Muscle of arm (tissue), 12 donors: ENCODE measurements around the gene SLC2A13. TPM values are rescaled to one million over a fixed set of nuclear protein-coding genes. Genes with fewer than 3 reads are reported as not detected.
"Not testable (repeated sequence)": the region's sequence is repeated elsewhere in the genome, so short reads cannot be mapped to it uniquely, and the experiment has no call there.

Source experiments
- DNase-seq: peaks from one replicate; pipeline ENCODE4 v3.0.0-alpha.2; 2013
- polyA plus RNA-seq, 12 donors: library from polyadenylated mRNA; unstranded; fragments of 120-200 nt; gene quantifications; one replicate each; pipeline ENCODE4 v1.2.1, GENCODE V29; 2013; ENCODE audit not compliant: insufficient read length in 12 of 12

SLC2A13 gene
- polyA plus RNA-seq, 12 donors: 3.6 to 7.6 (median 4.5) TPM; not detected in 1

GRCh38 chr12:40106655-40107054, 774 bp upstream of the SLC2A13 start:
- DNase-seq: no peak

DNA sequence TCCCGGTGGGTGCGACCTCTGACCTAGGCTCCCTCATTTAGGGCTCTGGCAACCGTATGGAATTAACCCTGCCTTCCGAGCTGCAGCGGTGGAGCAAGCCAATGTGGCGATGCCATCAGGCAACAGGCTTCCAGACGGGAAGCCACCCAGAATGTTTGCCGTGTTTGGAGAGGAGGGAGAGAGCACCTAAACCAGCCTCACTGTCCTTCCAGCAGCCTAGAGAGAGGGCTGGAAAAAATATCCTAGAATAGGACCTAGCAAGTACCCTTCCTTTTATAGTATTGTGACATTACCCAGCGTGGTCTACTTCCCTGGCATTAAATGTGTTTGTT, 287 bp upstream of the SLC2A13 start:
- no peak for DNase-seq

DNA sequence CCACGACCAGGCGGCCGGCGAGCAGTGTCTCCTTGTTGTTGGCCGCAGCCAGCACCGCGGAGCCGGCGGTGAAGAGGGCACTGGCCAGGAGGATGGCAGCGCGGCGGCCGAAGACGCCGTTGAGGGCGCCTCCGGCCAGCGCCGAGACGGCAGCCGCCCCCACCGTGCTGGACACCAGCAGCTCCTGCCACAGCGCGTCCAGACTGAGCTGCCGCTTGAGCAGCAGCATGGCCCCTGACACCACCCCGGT, 691 bp downstream of the SLC2A13 start:
- no peak for DNase-seq

DNA sequence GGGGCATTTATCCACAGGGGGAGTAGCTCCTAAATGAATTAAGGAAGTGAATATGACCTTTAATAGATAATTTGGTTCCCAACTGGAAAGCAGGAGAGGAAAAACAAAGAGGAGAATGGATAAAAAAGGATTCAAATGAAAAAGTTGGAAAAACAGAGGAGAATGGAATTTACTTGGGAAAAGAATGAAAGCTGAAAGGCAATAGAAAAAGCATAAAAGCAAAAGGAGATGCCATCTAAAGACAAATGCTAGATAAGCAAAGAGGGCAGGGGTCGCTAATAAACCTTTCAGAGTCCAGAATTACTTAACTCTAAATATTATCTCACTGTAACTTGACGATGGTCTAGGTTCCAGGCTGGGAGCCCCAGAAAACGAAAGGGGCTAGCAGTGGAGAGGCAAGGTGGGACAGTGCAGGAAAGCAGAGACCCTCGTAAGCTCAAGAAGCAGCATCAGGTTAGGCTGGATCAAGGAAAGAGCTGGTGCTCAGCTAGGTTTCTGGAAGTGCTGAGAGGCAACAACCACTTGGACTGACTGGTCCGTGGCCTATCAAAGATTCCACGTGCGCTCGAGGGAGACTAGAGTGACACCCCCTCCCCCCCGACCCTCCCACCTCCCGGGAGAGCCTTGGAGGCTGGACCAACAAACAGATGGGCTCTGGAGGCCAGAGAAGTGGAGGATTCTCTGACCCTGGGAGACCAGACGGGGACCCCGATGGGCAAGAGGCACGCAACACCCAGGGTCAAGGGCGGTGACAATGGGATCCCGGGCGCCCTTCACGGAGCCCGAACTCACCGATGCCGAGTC, 1.2 kb downstream of the SLC2A13 start:
- peak; percentile 11 for DNase-seq

DNA sequence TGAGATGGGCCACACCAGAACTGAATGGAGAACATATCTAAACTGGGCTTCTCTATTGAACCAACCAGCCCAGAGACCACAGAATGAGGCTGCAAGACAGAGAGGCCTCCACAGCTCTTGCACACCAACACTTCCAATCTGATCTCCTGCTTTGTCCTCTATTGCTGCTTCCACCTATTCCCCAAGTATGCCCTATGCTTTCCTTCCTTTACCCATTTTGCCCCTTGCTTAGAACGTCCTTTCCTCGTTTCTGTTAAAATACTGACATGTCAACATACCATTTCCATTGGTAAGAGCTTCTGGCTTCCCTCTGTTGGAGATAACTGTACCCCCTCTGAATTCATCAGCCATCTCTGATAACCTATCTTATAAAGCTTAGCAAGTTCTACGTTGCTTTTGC, 2.8 kb downstream of the SLC2A13 start:
- DNase-seq: no peak

- DNase-seq: no peak
Observed at GRCh38 chr12:40101747-40102146, 4.1 kb downstream of the SLC2A13 start.

DNA sequence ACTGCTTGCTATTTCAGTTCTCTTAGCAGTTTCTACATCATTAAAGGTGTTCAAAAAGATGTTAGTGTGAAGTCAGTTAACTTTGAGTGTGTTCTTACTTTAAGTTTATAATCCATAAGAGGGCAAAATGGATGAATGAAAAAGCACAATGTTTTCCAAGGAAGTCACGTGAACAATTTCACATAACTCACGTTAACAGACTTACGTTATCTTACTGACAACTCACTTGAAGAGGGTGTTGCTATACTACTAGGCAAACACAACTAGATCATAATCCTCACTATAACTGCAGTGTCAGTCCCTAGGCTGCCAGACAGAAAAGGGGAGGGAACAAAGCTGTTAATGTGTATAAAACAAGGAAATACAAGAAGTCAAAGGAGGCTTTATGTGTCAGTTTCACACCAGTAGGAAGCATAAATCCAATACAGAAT, 6.4 kb downstream of the SLC2A13 start:
- no peak for DNase-seq

GRCh38 chr12:40098406-40099145, 7.3 kb downstream of the SLC2A13 start:
- no peak for DNase-seq

DNA sequence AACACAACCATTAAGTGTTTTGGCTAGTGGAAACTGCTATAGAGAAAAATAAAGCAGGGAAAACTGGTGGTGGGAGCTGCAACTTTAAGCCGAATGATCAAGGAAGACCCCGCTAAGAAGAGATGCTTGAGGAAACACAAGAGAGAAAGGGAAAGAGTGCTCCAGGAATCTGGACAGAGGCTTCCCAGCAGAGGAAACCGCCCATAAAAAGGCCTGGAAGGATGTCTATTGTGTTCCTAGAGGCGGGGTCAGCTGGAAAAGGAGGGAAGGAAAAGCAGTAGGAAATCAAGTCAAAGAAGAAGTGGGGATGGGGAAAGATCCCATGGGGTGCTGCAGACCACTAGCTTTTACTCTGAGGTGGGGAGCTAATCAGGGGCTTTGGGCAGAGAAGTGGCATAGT, 12.4 kb downstream of the SLC2A13 start:
- no peak for DNase-seq

- DNase-seq: no peak
Observed at GRCh38 chr12:40086471-40086870, 19.4 kb downstream of the SLC2A13 start.

DNA sequence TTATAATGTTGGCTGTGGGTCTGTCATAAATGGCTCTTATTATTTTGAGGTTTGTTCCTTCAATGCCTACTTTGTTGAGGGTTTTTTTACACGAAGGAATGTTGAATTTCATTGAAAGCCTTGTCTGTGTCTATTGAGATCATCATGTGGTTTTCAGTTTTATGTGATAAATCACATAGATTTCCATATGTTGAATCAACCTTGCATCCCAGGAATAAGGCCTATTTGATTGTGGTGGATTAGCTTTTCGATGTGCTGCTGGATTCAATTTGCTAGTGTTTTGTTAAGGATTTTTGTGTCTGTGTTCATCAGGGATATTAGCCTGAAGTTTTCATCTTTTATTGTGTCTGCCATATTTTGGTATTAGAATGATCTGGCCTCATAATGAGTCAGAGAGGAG, 27.6 kb downstream of the SLC2A13 start:
- no peak for DNase-seq

DNA sequence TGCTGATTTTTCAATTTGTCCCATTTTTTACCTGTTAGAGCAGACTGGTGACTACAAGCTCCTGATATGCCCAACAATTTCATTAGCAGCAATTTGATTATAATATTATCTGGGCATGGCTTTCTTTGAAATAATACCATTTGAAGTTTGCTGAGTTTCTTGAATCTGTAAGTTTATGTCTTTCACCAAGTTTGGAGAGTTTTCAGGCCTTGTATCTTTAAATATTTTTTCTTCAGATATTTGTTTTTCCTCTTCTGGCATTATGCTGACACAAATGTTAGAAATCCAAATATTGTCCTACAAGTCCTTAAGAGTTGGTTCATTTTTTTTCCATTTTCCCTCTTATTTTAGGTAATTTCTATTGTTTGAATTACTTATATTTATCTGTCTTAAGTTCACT, 30.4 kb downstream of the SLC2A13 start:
- DNase-seq: no peak

GRCh38 chr12:40068416-40068815, 37.5 kb downstream of the SLC2A13 start:
- no peak for DNase-seq

- DNase-seq: no peak
Observed at GRCh38 chr12:40065636-40066035, 40.2 kb downstream of the SLC2A13 start.

- DNase-seq: no peak
Observed at GRCh38 chr12:40063414-40063813, 42.5 kb downstream of the SLC2A13 start.

- no peak for DNase-seq
Observed at GRCh38 chr12:40058721-40059190, 47.1 kb downstream of the SLC2A13 start.

- no peak for DNase-seq
Observed at GRCh38 chr12:40056373-40056772, 49.5 kb downstream of the SLC2A13 start.

- no peak for DNase-seq
Observed at GRCh38 chr12:40055776-40056175, 50.1 kb downstream of the SLC2A13 start.

DNA sequence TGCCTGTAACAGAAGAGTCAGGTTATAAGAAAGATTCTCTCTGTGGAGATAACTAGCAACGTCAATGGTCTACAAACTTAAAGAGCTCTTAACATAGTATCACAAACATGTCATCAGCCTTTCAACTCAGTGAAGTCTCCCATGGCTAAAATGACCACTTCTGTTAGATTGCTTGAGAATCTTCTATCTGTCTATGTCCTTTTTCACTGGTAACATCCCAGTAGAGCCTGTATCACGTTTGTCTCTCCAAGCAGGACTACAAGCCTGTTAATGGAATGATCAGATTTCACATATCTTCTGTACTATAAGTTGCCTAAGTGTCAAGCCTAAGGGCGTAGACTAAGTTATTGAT, 50.7 kb downstream of the SLC2A13 start:
- no peak for DNase-seq

- no peak for DNase-seq
Observed at GRCh38 chr12:40054555-40055227, 51.2 kb downstream of the SLC2A13 start.

DNA sequence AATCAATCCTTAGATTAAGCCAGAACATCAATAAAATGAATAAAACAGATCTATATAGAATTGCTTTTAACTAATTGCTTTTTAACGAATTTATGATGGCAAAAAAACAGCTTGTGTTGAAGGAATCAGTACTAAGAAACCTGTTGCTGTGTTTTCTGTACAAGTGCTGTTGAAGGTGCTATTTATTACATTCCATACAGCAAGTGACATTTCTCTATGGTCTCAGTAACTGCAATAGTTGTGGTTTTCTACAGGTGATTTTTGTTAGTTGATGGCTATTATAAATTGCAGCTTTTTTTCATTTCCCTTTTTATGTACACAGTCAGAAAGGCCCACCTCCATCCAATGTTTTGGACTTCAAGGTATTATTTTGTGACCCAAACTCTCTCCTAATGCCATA, 56.6 kb downstream of the SLC2A13 start:
- no peak for DNase-seq

DNA sequence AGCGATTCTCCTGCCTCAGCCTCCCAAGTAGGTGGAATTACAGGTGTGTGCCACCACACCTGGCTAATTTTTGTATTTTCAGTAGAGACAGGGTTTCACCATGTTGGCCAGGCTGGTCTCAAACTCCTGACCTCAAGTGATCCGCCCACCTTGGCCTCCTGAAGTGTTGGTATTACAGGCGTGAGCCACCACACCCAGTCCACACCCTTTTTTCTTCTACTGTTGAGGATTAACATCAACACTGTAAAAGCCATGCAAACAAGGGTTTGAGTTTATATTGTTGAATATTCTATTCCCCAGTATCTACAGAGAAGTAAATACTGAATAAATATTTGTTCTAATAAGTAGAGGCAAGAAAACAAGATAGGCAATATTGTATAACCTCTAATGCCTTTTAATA, 58.9 kb downstream of the SLC2A13 start:
- not testable (repeated sequence) for DNase-seq

- no peak for DNase-seq
Observed at GRCh38 chr12:40045656-40046055, 60.2 kb downstream of the SLC2A13 start.
